Endothelial cell of umbilical vein (primary cell): ENCODE data around the gene NHERF2. TPM values are rescaled to one million over a fixed set of nuclear protein-coding genes. Genes with fewer than 3 reads are reported as not detected.

ENCODE experiments used
- BruUV-seq: library from RNA; stranded (reverse); fragments of 400-500 nt; replicated peaks from 2 replicates; lab custom pipeline; 2021; lab: Mats Ljungman, UMichigan
- CTCF ChIA-PET: fragments of 300-600, 350-600 bp; sonication (Branson Sonifier 250); formaldehyde crosslinking; loops from one replicate; lab custom pipeline; 2021; ENCODE audit warnings: antibody characterized with exemption, inconsistent platforms; lab: Charles Lee
- POLR2A ChIA-PET: fragments of 300-600, 350-600 bp; sonication (Branson Sonifier 250); formaldehyde crosslinking; loops from one replicate; lab custom pipeline; 2021; ENCODE audit warnings: antibody characterized with exemption, inconsistent platforms; lab: Charles Lee
- DNase-seq: peaks from one replicate; pipeline ENCODE4 v3.0.0-alpha.2; 2011; ENCODE audit warnings: low read depth, low spot score
- FAIRE-seq: peaks from 2 replicates; lab custom pipeline; 2011; peaks lifted over from hg19 to GRCh38; lab: Jason Lieb, UNC
- H2AFZ ChIP-seq: 2 replicates; pipeline ENCODE4 v1.6.0; 2012; ENCODE audit warnings: low read depth, low read length, control low read depth, inconsistent platforms
- H3K27ac ChIP-seq: 2 replicates; pipeline ENCODE4 v1.5.1; 2011; ENCODE audit warnings: low read depth, mild to moderate bottlenecking, control low read depth, low read length, moderate library complexity; ENCODE audit not compliant: insufficient read depth
- H3K27me3 ChIP-seq, 2 experiments: 2 replicates each; pipeline versions ENCODE4 v1.6.0 to v1.6.1; 2011; ENCODE audit warnings: low read length in 2 of 2, mixed read lengths in 1 of 2; ENCODE audit not compliant: control insufficient read depth in 2 of 2, insufficient read depth in 2 of 2
- H3K36me3 ChIP-seq, 2 experiments: 2 replicates in 1 of 2; 3 replicates in 1 of 2; pipeline ENCODE4 v1.5.1; 2011; ENCODE audit warnings: low read length in 2 of 2, mild to moderate bottlenecking in 1 of 2, moderate library complexity in 1 of 2; ENCODE audit not compliant: control insufficient read depth in 2 of 2, insufficient read depth in 2 of 2; ENCODE audit errors: extremely low read depth in 1 of 2
- H3K4me1 ChIP-seq: 3 replicates; pipeline ENCODE4 v1.5.1; 2011; ENCODE audit warnings: mild to moderate bottlenecking, low read length; ENCODE audit not compliant: control insufficient read depth, insufficient read depth; ENCODE audit errors: extremely low read depth
- H3K4me2 ChIP-seq: 2 replicates; pipeline ENCODE4 v1.6.1; 2011; ENCODE audit warnings: low read length, control low read depth, mixed read lengths; ENCODE audit not compliant: insufficient read depth
- H3K4me3 ChIP-seq, 3 experiments: fragments of 200-600 bp in 1 of 3; sonication (generic), shearing (Covaris generic) in 1 of 3; replicated peaks in 1 of 3; 2 replicates each; pipeline ENCODE4 v1.5.1; 2011 to 2016; ENCODE audit warnings: control low read depth in 3 of 3, low read length in 3 of 3, mild to moderate bottlenecking in 2 of 3, inconsistent platforms in 1 of 3, low read depth in 1 of 3, moderate library complexity in 1 of 3; ENCODE audit not compliant: insufficient read depth in 1 of 3
- H3K79me2 ChIP-seq: 2 replicates; pipeline ENCODE4 v1.6.0; 2012; ENCODE audit warnings: low read length, inconsistent platforms; ENCODE audit not compliant: control insufficient read depth, insufficient read depth
- H3K9ac ChIP-seq: replicated peaks from 2 replicates; pipeline ENCODE3; 2011; ENCODE audit warnings: low read length, control low read depth; ENCODE audit not compliant: insufficient read depth; ENCODE audit errors: extremely low read depth
- H3K9me1 ChIP-seq: replicated peaks from 3 replicates; pipeline ENCODE4 v1.6.0; 2011; ENCODE audit warnings: mild to moderate bottlenecking, low read length; ENCODE audit not compliant: control insufficient read depth, insufficient read depth; ENCODE audit errors: extremely low read depth
- H3K9me3 ChIP-seq: replicated peaks from 2 replicates; pipeline ENCODE4 v1.5.1; 2012; ENCODE audit warnings: low read length, inconsistent platforms; ENCODE audit not compliant: control insufficient read depth, insufficient read depth
- H4K20me1 ChIP-seq: replicated peaks from 2 replicates; pipeline ENCODE3; 2011; ENCODE audit warnings: mild to moderate bottlenecking, low read length; ENCODE audit not compliant: control insufficient read depth, insufficient read depth; ENCODE audit errors: extremely low read depth
- EZH2 ChIP-seq: IDR thresholded peaks from 2 replicates; pipeline ENCODE4 v1.6.1; 2012; ENCODE audit warnings: borderline replicate concordance, low read depth, mild to moderate bottlenecking, moderate library complexity, low read length, inconsistent platforms; ENCODE audit not compliant: severe bottlenecking
- GATA2 ChIP-seq: IDR thresholded peaks from 2 replicates; pipeline ENCODE4 v1.7.0; 2011; ENCODE audit warnings: low read depth, mild to moderate bottlenecking, moderate library complexity, mixed read lengths, low read length; ENCODE audit not compliant: insufficient read length, insufficient read depth
- MYC ChIP-seq: IDR thresholded peaks from one replicate; pipeline ENCODE4 v1.6.1; 2011; ENCODE audit warnings: mild to moderate bottlenecking, low read depth, low read length
- POLR2A ChIP-seq: IDR thresholded peaks from 2 replicates; pipeline ENCODE4 v1.6.1; 2012; ENCODE audit warnings: low read depth, mild to moderate bottlenecking, control low read depth, low read length
- POLR2AphosphoS5 ChIP-seq: IDR thresholded peaks from 2 replicates; pipeline ENCODE4 v1.6.1; 2012; ENCODE audit warnings: low read depth, mild to moderate bottlenecking, control low read depth, low read length, moderate library complexity; ENCODE audit not compliant: insufficient read depth
- dilution Hi-C: fragments of 300-500 bp; cut with MboI; formaldehyde crosslinking; loops from one replicate; pipeline ENCODE4 v1.15.0; 2019; ENCODE audit warnings: low sequenced_read_pairs; ENCODE audit not compliant: extremely low pct_ligation_motif_present
- intact Hi-C: fragments of 100-400 bp; cut with micrococcal nuclease; formaldehyde crosslinking; loops from one replicate; pipeline ENCODE4 v1.10.0; 2022
- polyA plus RNA-seq, 4 experiments: library from polyadenylated mRNA; depleted of rRNA in 3 of 4; stranded (reverse) in 3 of 4; unstranded in 1 of 4; fragments of >200 nt; gene quantifications; 2 replicates each; pipeline versions ENCODE4 v1.2.1 to v1.2.3, GENCODE V29; 2011 to 2012; ENCODE audit warnings: missing spikeins in 1 of 4
- total RNA-seq: library from RNA; stranded (reverse); gene quantifications from 2 replicates; pipeline ENCODE4 v1.2.3, GENCODE V29; 2021

NHERF2 gene
- total and polyA plus RNA-seq, 2 donors (not counting 3 experiments of a cell fraction or from before 2014, with no cell fraction given): 65.2 to 71.2 TPM

DNA sequence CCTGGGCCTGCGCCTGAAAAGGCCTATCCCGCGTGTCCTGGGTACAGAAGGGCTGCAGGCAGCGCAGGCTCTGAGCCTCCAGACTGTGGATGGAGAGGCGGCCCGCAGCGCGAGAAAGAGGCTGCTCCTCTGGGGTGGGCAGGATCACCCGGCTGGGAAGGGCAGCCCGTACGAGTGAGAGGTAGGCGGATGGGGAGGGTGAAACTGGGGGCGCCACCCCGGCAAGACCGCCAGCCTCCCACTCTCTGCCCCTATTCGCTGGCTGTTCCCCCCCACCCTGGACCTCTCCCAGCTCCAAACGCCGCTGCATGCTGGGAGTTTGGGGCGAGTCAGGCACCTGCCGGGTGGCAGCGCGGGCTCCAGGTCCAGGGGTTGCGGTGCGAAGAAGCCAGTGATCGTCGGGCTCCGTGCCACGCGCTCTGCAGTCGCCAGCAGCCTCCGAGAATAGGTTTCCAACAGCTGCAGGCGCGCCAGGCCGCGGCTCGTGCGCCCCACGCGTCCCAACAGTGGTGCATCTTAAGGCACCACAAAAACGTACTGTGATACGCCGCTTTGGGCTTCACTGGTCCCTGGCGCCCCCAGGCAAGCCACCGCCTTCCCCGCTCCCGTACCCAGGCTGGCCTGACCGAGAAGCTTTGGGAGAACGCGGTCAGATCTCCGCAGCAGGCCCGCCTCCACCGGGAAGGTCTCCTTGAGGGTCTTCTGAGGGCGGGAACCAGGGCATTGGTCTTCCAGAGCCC, 46.5 kb upstream of the NHERF2 start:
- Histone ChIP-seq H4K20me1 (no peaks in the 10 kb centered on the region), H2AFZ (no peak overlapping the region), H3K9me3 (no peaks in the 10 kb centered on the region), H3K79me2 (peaks cover 3% of the 10 kb centered on the region), H3K27ac (no peak overlapping the region), H3K36me3 (peaks cover 7 to 29% of the 10 kb centered on the region in 2 experiments), H3K9me1 (no peaks in the 10 kb centered on the region), H3K4me3 (no peak overlapping the region), H3K4me2 (no peak overlapping the region), H3K9ac (no peak overlapping the region), H3K27me3 (peaks cover 35 to 41% of the 10 kb centered on the region in 2 experiments), H3K4me1 (peaks cover 13% of the 10 kb centered on the region)
- DNase-seq (no peak), FAIRE-seq (no peak)
- TF ChIP-seq EZH2: peak; percentile 98
- TF ChIP-seq MYC: no peak
- no TSS peak for BruUV-seq
- POLR2A ChIA-PET: interaction anchor here (0.6 kb wide), 1 partner anchor 175 kb away, joined by 4 read pairs; the partner anchor contains the start of gene TRAF7
- CTCF ChIA-PET: interaction anchor here (5.0 kb wide), 1 partner anchor 161 kb away, joined by 21 read pairs; no protein-coding TSS in a partner anchor
- intact Hi-C loops (no loop called here), dilution Hi-C loops (no loop called here)

DNA sequence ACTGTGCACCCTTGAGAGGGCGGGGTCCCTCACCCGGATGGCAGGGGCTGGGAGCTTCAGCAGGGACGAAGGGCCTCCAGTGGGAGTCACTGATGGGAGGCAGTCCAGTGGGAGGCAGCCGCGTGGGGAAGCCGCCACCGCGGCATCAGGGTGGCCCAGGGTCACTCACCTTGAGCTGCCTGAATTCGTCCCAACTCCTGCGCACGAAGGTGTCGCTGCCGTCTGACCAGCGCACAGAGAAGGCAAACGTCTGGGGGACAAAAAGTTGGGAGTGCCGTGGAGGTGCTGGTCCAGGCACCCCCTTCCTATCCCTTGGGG, 46.0 kb upstream of the NHERF2 start:
- FAIRE-seq: no peak
- peaks cover 35 to 41% of the 10 kb centered on the region in 2 experiments for H3K27me3 ChIP-seq
- peaks cover 7 to 25% of the 10 kb centered on the region in 2 experiments for H3K36me3 ChIP-seq
- H3K27ac ChIP-seq: no peak overlapping the region
- H3K79me2 ChIP-seq: peaks cover 5% of the 10 kb centered on the region
- no peak overlapping the region for H2AFZ ChIP-seq
- ChIA-PET POLR2A (interaction anchor here (0.6 kb wide), 1 partner anchor 175 kb away, joined by 4 read pairs; the partner anchor contains the start of gene TRAF7), CTCF (interaction anchor here (5.0 kb wide), 1 partner anchor 160 kb away, joined by 21 read pairs; no protein-coding TSS in a partner anchor)
- dilution Hi-C loops: no loop called here
- H3K9me1 ChIP-seq: no peaks in the 10 kb centered on the region
- no peak overlapping the region for H3K9ac ChIP-seq
- no peaks in the 10 kb centered on the region for H3K9me3 ChIP-seq
- H4K20me1 ChIP-seq: no peaks in the 10 kb centered on the region
- H3K4me1 ChIP-seq: peaks cover 15% of the 10 kb centered on the region
- H3K4me3 ChIP-seq: no peak overlapping the region
- TF ChIP-seq EZH2 (no peak), GATA2 (no peak), POLR2AphosphoS5 (peak; percentile 10), POLR2A (no peak)
- no peak for DNase-seq
- no TSS peak for BruUV-seq
- intact Hi-C loops: no loop called here
- no peak overlapping the region for H3K4me2 ChIP-seq
